ENCODE measurements around the gene DTX4.

The DTX4 gene

GRCh38 chr11:59173080-59173963, 1.4 kb downstream of the DTX4 start:
- DNase-seq: peak in 1 of 2 experiments; percentile 30

GRCh38 chr11:59173964-59174663, 2.2 kb downstream of the DTX4 start:
- no peak for DNase-seq

DNA sequence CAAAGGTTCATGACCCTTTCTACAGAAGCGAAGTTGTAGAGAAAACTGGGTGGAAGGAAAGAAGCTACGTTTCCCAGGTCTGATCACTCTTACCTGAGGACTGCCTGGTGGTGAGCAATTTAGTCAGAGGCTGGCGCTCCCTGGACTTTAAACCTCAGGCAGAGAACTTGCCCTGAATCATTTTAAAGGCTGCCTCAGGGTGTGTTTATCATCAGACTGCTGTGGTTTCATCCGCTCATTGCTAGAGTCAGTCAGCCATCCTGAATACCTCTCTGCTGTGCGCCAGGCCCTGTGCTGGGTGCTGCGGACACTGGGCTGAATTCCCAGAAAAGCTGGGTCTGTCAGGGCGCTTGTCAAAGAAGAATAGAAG, 2.7 kb downstream of the DTX4 start:
- DNase-seq: no peak

DNA sequence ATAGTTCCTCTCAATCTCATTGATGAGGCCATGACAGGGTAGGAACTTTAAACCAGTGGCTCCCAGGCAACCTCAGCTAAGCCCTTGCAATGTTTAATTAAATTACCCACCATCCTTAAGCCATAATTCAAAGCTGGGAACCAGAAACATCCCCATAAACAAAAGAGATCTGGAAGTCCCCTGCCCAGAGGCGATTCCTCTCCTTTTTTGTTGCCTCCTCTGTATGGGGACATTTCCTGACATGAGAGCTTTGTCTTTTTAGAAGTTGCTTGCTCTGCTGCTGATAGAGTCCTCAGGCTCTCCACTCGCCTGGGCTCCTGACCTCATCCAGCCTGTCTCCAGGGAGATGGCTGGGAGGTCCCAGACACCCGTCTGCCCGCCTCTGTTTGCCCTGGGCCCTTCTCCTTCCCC, 3.2 kb downstream of the DTX4 start:
- DNase-seq: no peak

GRCh38 chr11:59176330-59176729, 4.4 kb downstream of the DTX4 start:
- DNase-seq: no peak

DNA sequence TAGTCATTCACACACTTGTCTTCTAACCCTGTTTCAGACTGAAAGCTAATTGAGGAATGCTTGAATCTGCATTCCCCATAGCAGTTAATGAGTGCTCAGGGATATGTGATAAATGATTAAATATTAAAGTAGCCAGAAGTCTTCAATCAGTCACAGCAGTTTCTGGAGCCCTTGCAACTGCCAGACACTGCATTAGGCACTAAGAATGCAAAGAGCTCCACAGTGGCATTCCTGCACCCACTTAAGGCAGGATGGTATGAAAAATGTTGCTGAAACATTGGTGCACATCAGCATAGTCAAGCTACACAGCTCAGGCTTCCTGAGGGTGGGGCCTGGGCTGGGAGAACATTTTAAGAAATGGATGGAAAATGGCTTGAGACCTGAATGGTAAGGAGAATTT, 6.5 kb downstream of the DTX4 start:
- no peak for DNase-seq

GRCh38 chr11:59179121-59179520, 7.2 kb downstream of the DTX4 start:
- DNase-seq: no peak

DNA sequence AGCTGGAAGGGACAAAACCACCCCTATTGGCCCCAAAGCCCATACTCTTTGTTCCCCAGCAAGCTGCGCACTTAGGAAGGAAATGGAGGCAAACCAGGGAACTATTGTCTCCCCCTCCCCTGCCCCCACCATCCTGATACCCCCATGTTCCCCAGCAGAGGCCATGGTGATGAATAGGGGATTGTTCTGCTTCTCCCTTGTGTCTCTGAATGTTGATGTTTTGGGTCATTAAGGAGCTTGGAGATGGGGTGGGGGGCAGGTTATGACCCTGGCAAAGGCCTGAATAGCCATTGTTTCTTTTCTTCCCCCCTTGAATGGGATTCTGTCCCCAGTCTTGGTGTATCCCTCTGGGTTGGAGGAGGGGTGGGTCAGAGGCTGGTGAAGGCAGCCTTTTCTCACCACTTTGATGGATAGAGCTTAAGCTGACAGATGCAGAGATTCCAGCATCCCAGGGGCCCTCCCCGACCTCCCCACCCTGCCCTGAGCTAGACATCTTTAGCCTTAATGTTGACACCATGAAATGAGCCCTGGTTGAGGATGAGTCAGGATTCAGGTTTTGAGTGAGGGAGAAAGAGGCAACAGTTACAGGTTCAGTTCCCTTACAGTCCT, 8.3 kb downstream of the DTX4 start:
- DNase-seq: no peak

DNA sequence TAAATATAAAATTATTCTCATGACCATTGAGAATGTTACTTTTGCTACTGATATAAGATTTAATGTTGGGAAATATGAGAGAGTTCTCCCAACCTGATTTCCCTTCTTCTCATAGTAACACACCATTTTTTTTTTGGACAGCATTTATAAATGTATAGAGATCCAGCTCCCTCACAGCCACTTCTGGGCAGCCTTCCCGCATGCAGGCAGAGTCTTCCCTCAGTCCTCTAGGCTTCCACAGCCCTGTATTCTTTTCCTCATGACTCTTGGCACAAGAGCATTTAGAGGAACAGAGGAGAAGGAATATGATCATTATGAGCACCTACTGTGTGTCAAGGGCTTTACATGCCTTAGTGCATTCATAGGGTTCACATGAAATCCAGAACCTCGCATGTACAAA, 9.0 kb downstream of the DTX4 start:
- DNase-seq: no peak

DNA sequence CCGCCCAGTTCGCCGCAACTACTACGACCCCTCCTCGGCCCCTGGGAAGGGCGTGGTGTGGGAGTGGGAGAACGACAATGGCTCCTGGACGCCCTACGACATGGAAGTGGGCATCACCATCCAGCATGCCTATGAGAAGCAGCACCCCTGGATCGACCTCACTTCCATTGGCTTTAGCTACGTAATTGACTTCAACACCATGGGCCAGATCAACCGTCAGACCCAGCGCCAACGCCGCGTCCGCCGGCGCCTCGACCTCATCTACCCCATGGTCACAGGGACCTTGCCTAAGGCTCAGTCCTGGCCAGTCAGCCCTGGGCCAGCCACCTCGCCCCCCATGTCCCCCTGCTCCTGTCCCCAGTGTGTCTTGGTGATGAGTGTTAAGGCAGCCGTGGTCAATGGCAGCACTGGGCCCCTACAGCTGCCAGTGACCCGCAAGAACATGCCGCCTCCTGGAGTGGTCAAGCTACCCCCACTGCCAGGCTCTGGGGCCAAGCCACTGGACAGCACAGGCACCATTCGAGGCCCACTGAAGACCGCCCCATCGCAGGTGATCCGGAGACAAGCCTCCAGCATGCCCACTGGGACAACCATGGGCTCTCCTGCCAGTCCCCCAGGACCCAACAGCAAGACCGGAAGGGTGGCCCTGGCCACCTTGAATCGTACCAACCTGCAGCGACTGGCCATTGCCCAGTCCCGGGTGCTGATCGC, 10.0 kb downstream of the DTX4 start:
- DNase-seq: no peak

GRCh38 chr11:59182457-59183151, 10.7 kb downstream of the DTX4 start:
- DNase-seq: no peak

DNA sequence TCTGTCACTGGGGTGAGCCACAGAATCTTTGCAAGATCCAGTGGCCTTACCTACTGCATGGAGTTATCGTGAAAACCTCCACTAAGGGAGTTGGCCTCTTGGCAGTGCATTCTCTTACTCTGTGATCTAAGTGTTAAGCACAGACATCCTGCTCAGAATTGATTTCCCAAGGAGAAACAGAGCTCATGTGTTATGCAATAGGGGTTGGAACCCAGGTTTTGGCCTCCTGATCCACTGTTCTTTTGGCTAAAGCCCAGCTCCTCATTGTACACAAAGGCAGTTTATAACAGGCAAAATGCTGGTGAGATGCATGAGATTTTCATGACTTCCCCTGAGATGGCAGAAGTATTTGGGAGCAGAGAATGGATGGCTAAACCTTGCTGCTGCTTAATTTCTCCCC, 11.8 kb downstream of the DTX4 start:
- no peak for DNase-seq

- DNase-seq: no peak
Observed at GRCh38 chr11:59184691-59185339, 12.9 kb downstream of the DTX4 start.

DNA sequence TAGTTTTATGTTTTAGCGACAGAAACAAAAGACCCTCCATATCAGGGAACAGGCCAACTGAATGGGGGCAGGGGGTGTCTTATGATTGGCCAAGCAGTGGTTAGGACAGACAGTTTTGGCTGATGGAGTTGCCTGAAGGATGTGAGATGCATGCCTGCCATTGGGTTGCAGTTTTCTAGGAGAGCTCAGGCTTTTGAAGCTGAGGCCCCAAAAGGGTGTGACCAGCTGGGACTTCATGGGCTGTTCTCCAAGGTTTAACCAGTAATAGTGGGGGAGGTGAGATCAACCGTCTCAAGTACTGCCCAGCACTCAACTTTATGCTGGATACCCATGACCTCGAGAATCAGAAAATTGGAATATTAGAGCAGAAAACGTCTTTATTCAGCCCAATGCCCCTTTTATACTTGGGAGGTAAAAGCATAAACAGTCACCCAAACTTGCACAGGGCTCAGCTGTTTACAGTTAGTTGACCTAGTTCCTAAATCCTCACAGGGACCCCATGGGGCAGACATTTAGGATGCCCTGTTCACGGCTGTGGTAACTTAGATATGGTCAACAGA, 13.5 kb downstream of the DTX4 start:
- no peak for DNase-seq

DNA sequence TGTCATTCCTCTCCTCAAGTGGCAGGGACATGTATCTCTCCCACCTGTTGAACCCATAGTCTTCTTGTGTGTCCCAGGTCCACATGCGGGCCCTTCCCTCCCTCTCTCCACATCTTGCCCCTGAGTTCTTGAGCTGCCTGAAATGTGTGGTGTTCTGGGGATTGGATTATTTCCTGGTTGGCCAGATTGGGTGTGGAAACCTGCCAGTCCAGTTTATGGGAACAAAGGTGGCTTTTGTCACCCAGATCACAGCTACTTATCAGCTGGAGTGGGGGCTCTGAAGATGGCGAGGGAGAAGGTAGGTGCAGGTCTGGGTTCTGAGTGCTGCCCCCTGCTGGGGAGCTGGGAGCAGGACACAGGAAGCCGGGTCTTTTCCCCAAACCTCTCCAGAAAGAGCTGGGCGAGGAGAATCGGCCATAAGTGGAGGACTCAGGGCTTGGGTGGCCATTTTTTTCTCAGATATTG, 14.2 kb downstream of the DTX4 start:
- no peak for DNase-seq

- DNase-seq: no peak
Observed at GRCh38 chr11:59187035-59187434, 15.1 kb downstream of the DTX4 start.

DNA sequence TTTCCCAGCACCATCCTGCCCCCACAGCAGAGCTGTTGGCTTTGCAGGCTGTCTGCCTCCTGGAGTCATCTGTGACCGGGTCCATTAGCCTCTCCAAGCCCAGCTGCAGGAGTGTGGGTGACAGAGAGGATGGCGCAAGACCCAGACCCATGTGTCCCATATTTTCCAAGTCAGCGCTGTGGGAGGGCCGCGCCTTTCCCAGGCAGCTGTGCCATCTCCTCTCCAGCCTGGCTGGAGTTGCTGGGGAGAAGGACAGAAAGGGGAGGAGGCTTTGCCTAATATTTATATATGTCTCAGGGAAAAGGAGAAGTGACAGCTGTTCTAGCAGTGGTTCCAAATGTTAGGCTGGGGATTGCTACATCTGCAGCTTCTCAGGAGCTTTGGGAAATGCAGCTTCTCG, 15.7 kb downstream of the DTX4 start:
- no peak for DNase-seq

DNA sequence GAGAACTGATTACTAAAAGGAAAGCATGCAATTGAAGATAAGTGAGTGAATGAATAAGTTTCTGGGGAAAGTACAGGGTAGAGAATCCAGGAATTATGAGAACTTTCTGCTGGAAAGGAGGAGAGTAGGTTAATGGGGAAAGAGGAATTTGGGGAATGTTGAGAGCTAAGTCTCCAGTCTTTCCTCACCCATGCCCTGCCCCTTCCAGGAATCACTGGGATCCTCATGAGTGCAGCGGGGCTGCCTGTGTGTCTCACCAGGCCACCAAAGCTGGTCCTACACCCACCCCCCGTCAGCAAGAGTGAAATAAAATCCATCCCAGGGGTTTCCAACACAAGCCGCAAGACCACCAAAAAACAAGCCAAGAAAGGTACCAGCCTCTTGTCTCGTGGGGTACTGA, 17.0 kb downstream of the DTX4 start:
- no peak for DNase-seq

DNA sequence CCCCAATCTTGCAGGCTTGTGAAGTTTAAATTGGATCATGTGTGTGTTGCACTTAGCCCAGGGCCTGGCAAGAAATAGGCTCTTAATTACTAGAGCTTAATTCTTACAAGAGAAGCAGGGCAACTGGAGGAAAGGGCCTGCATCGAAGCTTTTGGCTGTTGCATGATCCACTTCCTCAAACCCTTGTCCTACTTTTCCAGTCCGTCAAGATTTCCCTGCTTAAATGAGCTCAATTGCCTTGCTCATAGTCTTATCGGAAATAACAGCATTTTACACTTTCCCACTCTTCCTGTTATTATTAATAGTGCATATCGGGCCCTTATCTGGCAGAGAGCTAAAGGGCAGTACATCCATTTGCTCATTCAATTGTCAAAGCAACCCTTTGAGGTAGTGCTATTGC, 18.1 kb downstream of the DTX4 start:
- DNase-seq: no peak

GRCh38 chr11:59191095-59191494, 19.2 kb downstream of the DTX4 start:
- DNase-seq: no peak

GRCh38 chr11:59191890-59192289, 20.0 kb downstream of the DTX4 start:
- no peak for DNase-seq
